T-helper 1 cell treated with Interleukin-12 subunit alpha and Interleukin-12 subunit beta and Interleukin-4 antibody, amounts not matched to agents 30 ng/mL and 1 ng/mL, for 36 hours (primary cell): ENCODE data around the gene CEBPA. TPM values are rescaled to one million over a fixed set of nuclear protein-coding genes. Genes with fewer than 3 reads are reported as not detected.

Experiments used
- intact Hi-C: fragments of 100-400 bp; cut with micrococcal nuclease; formaldehyde crosslinking; loops from one replicate; pipeline ENCODE4 v1.15.1; 2024
- total RNA-seq: library from RNA; stranded (reverse); gene quantifications from 2 replicates; pipeline ENCODE4 v1.2.3, GENCODE V29; 2022

Gene CEBPA
- total RNA-seq, 1 donor from 2014 or later: 0.51 TPM

- intact Hi-C loops: no loop called here
These were observed 48.0 kb downstream of the CEBPA start for GRCh38 chr19:33254245-33254824.

- intact Hi-C loops: no loop called here
These were observed 49.4 kb downstream of the CEBPA start for GRCh38 chr19:33252971-33253370.

- intact Hi-C loops: no loop called here
These were observed 49.8 kb downstream of the CEBPA start for GRCh38 chr19:33252418-33252962.

- intact Hi-C loops: no loop called here
These were observed 50.7 kb downstream of the CEBPA start for GRCh38 chr19:33251526-33252090.

GRCh38 chr19:33251076-33251475 lies 51.3 kb downstream of the CEBPA start:
- intact Hi-C loops: no loop called here

GRCh38 chr19:33250500-33250899 lies 51.8 kb downstream of the CEBPA start:
- intact Hi-C loops: no loop called here

Other genes starting within 250 kb of the CEBPA start
- 0.56 and 0.66 TPM in 2 replicates for gene RHPN2, start 237.6 kb downstream of the CEBPA start, total RNA-seq
- 13.5 and 14.0 TPM in 2 replicates for gene GPATCH1, start 221.4 kb downstream of the CEBPA start, total RNA-seq
- gene WDR88, start 170.4 kb downstream of the CEBPA start, total RNA-seq: not detected in 2 replicates
- 0.05 and 0.10 TPM in 2 replicates for gene LRP3, start 108.2 kb downstream of the CEBPA start, total RNA-seq
- gene SLC7A10, start 76.7 kb downstream of the CEBPA start, total RNA-seq: not detected in 2 replicates
- gene CEBPG, start 71.2 kb upstream of the CEBPA start, total RNA-seq: 23.3 and 23.9 TPM in 2 replicates
- gene PEPD, start 219.3 kb upstream of the CEBPA start, total RNA-seq: 18.4 and 24.3 TPM in 2 replicates